ENCODE data around the gene WNT11.

The WNT11 gene

DNA sequence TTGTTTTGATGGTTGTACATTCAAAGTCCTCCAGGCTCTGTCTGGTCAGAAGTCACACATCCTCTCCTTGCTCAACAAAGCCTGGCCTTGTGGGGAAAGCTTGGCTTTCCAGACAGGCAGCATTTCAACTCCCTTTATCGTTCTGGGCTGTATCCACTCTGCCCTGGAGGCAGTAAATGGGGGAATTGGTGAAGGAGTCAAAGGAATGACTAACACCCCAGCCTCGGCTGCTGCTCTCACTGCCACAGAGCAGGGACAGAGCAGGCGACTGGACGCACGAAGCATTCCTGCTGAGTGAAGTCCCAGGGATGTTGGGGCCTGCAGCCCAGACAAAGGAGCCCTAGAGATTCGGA is 52.8 kb downstream of the WNT11 start:
- no peak for DNase-seq (ENCODE audit: low read depth in 2 of 2)

DNA sequence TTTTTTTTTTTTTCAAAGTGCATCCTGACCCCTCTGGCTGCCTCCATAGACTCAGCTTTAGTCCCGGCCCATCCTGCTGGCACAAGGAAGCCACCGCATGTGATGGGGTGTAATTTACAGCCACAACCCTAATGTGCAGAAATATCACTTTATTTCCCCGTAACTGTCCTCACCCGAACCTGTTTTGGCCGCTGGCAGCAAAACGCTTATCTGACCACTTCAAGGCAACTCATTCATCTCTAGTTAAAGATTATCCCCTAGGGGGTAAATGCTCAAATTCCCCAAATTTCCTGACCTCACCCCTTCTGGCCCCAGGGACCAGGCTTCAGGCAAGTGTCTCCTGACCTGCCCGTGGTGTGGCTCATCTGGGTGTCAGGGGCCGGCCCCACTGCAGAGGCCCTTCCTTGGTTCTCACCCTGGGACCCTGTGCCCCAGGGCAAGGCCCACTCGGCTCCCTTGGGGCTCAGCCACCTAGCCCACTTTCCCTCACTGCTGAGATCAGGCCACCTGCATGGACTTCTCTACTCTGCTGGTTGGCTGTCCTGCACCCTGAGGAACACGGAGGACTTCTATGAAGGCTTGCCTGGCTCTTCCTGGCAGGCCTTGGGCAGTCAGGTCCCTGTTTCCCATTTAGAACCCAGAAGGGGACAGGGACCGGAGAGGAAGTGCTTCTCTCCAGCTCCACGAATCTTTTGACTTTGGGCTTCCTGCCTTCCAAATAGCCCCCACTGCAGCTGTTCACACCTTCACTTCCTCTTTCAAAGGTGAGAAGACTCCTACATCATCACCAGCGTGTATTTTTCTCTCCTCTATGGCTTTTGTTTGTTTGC is 53.3 kb downstream of the WNT11 start:
- DNase-seq (ENCODE audit: low read depth in 2 of 2) = no peak

DNA sequence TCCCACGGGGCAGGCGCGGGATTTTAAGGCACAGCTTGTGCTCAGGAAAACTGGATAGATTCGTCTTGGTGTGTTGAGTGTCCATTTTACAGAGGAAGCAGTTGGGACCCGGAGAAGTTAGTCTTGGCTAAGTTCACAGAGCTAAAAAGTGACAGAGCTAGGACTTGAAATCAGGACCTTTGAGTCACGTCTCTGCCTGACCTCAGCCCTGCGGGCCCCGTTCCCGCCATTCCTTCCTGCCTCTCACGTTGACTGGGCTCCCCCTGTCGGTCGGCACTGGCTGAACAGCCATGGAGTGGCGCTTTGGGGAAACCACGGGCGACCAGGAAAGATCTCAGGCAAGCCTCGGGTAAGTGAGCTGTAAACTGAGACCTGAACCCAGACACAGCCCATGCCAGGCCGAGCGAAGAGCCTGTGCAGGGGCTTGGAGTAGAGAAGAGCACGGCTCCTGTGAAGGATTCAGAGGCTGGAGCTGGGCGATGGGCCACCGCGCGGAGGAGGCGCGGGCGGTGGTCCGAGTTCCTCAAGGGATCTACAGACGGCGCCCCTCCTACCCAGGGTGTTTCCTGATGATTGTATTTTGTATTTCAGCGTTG is 54.1 kb downstream of the WNT11 start:
- DNase-seq (ENCODE audit: low read depth in 2 of 2) = peak; percentile 50 to 61

- no peak for DNase-seq (ENCODE audit: low read depth in 2 of 2)
These were observed 54.7 kb downstream of the WNT11 start for GRCh38 chr11:76151556-76152085.

GRCh38 chr11:76150141-76150540 is 56.2 kb downstream of the WNT11 start:
- DNase-seq (ENCODE audit: low read depth in 2 of 2) = no peak

GRCh38 chr11:76149713-76150112 is 56.6 kb downstream of the WNT11 start:
- no peak for DNase-seq (ENCODE audit: low read depth in 2 of 2)

- DNase-seq (ENCODE audit: low read depth in 2 of 2) = no peak
These were observed 57.2 kb downstream of the WNT11 start for GRCh38 chr11:76148941-76149613.

DNA sequence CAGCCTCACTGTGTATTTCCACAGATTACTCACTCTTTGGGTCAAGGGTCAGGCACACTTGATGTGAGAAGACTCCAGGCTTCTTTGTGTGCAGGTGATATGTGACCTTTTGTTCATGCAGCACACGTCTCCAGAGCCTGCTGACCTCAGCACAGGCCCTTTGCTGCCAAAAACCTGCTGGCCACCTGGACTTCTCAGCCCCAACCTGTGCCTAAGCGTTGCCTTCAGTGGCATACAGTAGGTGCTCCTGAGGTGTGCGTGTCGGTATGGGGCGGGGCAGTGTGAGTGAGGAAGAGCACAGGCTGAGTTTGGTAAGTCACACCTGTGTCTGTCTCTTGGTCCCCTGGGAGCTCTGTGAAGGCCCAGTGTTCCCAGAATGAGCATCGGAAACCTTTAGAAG is 58.1 kb downstream of the WNT11 start:
- no peak for DNase-seq (ENCODE audit: low read depth in 2 of 2)

GRCh38 chr11:76147106-76147740 is 59.1 kb downstream of the WNT11 start:
- no peak for DNase-seq (ENCODE audit: low read depth in 2 of 2)

GRCh38 chr11:76143274-76143673 is 63.0 kb downstream of the WNT11 start:
- no peak for DNase-seq (ENCODE audit: low read depth in 2 of 2)

DNA sequence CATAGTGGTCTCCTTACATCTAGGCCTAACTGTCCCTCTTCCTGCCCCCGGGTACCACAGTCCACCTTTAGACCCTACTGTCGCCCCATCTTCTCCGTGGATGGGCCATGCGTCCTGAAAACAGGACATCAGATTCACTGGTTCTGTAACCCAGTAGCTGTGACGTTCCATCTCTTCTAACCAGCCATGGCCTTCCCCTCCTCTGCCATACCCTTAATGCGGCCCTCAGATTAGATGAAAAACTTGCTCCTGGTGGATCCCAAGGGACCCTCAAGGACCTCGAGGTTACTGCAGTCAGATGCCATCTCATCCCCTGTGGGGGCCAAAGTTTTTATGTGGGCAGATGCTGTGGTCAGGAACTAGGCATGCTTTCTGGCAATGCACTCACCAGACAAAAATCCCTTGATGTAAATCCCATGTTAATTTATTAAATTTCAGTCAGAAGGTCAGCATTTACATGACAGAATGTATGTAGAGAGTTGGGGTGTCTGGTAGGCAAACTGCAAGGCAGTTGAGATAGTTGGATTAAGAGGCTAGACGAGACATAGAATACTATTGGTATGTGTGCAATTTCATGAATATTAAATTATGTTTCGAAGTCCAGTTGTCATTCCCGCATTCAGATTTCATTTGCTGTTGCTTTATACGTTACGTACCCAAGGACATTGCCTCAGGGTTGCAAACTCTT is 64.3 kb downstream of the WNT11 start:
- no peak for DNase-seq (ENCODE audit: low read depth in 2 of 2)

DNA sequence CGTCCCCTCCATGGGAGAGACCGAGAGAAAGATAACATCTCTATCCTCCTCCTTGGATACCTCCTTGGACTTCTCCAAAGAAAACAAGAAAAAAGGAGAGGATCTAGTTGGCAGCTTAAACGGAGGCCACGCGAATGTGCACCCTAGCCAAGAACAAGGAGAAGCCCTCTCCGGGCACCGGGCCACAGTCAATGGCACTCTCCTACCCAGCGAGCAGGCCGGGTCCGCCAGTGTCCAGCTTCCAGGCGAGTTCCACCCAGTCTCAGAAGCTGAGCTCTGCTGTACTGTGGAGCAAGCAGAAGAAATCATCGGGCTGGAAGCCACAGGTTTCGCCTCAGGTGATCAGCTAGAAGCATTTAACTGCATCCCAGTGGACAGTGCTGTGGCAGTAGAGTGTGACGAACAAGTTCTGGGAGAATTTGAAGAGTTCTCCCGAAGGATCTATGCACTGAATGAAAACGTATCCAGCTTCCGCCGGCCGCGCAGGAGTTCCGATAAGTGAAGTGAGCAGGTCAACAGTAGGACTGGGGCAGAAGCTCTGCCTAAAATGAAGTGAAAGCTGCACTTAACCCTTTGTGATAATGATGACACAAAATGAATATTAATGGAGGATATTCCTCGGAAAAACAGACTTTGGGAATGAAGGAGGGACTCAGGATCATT is 65.3 kb downstream of the WNT11 start:
- DNase-seq (ENCODE audit: low read depth in 2 of 2) = no peak

DNA sequence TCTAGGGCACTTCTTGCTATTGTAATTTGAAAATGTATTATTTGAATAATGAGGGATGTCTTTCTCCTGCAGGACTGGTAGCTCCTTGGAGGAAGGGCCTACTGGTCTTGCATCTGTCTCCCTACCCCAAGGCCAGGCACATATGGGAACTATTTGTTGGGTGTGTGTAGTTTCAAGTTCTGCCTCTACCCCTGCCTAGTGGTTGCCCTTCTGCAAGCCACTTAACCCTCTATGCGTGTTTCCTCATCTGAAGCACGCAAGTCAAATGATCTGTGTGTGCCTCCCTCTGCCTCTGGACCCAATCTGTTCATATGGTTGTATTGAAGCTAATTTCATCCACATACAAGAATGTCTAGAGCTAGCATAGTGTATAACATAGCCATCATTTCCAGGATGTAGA is 67.0 kb downstream of the WNT11 start:
- no peak for DNase-seq (ENCODE audit: low read depth in 2 of 2)
